ENCODE results near the gene PKP1.

The PKP1 gene

DNA sequence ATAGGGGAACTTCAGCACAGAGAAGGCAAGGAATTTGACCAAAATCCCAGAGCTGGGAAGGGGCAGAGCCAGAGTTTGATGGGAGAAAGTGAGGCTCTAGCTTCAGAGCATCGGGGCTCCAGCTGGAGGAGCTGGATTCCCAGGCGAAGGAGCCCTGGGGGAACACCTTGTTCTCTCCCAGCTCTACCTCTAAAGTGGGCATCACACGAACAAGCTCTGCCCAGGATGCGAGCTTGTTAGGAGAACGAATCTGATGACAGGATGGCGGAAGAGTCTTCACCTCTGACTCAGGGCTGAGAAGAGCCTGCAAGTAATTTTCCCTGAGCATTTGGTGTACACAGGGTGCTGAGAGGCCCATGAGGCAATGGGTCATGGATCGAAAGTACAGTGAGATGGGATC lies 72.2 kb downstream of the PKP1 start:
- DNase-seq, result no peak

DNA sequence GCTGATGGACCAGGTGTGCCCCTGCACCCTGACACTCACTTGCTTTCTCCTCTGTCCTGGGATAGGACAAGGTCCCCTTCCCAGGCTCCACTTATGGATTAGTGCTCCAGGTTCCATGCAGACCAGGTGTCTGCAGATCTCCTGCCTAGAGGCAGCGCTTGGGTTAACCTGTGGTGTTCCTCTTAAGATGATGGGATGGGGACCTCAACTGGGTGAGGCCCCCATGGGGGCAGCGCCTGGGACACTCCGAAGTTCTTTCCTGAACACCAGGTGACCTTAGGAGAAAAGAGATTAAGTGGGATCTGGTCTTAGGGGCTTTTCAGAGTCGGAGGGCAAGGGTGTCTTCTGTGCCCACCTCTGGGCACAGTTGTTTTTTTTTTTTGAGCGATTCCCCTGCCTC lies 72.9 kb downstream of the PKP1 start:
- DNase-seq, result no peak

DNA sequence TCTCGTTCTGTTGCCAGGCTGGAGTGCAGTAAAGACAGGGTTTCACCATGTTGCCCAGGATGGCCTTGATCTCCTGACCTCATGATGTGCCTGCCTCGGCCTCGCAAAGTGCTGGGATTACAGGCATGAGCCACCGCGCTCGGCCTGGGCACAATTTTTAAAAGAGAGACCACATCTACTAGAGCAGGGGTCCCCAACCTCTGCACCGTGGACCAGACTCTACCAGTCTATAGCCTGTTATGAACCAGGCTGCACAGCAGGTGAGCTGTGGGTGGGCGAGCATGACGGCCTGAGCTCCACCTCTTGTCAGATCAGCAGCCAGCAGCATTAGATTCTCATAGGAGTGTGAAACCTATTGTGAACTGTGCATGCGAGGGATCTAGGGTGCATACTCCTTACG lies 73.4 kb downstream of the PKP1 start:
- no peak for DNase-seq

DNA sequence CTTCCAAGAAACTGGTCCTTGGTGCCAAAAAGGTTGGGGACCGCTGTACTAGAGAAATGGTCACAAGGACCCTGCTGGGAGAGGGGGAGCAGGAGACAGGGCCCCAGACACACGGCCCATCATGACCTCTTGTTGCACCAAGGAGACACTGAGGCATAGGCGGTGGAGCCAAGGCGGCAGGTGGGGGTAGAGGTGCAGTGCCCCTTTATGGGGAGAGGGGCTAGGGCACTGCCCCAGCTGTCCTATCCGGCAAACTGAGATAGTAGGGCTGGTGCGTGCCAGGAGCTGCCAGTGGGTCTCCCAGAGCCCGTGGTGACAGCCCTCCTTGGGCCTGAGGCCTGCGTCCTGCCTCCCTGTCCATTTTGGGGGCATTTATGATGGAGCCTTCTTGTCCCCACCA lies 73.9 kb downstream of the PKP1 start:
- no peak for DNase-seq

DNA sequence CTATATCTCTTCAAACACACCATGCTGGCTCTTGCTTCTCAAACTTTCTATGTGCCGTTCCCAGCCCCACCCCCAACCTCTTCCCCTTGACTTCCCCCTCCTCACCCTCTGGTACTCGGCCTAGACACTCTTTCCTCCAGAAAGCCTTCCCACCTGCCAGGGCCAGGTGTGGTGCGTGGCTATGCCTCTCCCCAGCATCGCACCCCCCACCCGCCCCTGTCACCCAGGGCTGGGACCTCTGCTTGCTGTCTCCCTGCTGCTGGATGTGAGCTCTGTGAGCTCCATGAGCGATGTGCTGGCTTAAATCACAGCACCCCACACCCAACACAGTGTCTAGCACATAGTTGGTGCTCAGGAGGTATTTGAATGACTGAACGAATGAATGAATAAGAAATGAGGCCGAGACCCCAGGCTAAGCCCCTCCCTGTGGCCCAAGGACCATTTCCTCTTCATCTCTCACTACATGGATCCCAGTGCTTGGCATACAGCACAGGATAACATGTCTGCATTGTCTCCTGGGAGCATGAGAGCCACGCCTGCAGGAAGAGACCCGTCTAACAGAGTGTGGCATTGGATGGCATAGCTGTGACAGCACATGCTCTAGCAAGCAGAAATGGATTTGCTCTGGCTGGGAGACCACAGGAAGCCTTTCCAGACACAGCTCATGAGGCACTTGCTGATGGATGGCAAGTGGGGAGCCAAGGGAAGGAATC lies 74.5 kb downstream of the PKP1 start:
- DNase-seq, result no peak

DNA sequence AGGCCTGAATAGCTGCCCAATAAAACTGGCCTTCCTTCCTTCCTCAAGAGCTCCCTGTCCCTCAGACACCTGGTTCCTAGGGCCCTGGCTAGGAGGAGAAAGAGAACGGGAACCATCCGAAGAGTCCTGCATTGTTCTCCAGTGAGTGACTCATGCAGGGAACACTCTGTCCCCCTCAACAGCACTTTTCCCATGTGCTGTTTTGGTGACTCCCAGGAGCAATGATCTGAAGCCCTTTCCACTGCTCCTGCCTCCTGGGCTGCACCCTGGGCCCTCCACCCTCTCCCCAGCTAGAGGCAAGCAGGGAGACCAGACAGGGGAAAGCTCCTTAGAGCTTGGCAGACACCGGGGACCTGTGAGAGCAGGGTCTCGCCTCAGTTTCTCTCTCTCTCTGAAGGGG lies 75.3 kb downstream of the PKP1 start:
- no peak for DNase-seq

DNA sequence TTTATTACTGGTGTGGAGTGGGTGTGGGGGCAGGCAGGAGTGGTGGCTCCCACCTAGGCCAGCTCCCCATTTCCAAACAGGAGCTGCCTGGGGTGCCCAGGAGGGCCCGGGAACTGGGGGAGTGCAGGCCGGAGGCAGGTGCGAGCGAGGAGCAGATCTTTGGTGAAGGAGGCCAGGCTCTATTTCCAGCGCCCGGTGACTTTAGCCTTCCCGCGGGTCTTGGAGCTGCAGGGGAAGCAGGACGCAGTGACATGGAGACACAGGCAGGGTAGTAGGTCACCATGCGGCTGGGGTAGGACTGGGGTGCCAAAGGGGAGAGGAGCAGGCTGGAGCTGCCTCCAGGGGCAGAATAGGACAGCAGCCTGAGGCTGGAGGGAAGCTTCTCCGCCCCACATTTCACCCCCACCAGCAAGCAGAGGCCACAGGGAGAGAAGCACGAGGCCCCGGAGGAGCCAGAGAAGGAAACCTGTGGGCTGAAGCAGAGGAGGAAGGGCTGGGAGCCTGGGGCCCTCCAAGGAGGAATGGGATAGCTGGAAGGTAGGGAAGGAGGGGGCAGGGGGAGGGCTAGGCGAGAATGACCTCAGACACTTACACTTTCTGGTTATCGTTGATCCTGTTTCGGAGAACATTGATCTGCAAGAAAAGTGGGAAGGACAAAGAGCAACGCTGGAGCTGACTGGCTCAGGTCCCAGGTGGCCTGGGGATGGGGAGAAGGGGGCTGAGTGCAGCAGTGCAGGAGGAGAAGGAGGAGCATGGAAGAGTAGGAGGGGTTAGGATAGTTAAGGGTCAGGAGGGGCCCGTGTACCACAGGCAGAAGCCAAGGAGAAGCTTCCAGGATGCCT lies 75.9 kb downstream of the PKP1 start:
- no peak for DNase-seq

DNA sequence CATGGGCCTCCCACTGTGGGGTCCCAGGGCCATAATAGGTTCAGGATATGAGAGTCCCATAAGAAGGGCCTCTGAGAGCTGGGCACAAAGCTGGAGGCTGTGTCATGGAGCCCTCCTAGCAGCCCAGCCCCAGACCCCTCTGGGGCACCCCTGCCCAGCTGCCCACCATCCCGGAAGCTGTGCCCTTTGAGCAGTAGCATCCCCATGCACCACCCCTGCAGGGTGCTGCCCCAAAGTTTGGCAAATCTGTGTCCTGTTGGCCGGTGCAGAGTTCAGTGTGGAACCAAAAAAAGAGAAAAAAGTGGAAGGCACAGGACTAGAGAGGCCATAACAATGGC lies 76.5 kb downstream of the PKP1 start:
- DNase-seq, result no peak

DNA sequence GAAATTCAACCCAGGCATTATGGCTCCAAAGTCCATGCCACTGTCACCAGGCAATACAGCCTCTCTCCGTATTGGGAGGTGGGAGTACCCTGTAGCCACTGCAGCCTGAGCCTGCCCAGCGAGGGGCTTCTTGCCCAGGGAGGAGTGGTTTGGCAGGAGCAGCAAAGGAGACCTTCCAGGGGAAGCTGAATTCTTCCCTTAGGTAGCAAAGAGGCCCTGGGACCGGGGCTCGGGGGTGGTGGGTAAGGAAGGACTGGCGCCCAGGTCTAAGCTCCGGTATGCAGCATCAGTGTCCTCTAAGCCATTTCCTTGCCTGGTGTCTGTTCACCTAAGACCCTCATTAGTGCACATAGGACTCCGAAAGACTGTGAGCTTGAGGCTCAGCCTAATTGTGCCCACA lies 77.2 kb downstream of the PKP1 start:
- no peak for DNase-seq

DNA sequence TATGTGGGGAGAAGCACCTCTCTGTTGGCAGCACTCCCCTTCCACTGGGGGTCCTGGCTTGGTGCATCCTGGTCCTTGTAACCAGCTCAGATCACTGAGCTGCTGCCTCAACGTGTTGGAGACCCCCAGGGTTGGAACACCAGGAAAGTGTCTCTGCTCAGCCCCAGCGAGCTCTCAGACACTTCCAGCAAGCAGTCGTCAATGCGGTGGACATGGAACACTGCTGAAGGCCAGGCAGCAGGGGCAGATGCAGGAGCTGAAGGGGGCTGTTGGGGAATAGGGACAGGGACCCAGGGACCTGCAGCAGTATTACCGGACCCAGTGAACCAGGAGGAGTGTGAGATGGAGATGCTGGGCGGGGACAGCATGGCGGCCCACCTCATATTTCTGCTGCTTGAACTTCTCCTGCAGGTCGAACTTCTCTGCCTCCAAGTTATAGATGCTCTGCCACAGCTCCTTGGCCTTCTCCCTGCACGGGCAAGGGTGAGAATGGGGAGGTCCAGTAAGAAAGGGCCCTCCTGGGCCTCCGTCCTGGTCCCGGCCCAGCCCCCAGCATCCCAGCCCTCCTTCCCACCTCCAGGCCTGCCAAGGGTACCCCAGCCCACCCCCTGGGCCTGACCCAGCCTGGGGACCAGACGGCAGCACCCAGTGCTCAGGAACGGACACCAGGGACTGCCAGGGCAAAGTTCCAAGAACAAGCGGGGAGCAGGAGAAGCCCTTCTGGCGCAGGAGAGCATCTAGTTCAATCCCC lies 77.8 kb downstream of the PKP1 start:
- DNase-seq, result no peak

DNA sequence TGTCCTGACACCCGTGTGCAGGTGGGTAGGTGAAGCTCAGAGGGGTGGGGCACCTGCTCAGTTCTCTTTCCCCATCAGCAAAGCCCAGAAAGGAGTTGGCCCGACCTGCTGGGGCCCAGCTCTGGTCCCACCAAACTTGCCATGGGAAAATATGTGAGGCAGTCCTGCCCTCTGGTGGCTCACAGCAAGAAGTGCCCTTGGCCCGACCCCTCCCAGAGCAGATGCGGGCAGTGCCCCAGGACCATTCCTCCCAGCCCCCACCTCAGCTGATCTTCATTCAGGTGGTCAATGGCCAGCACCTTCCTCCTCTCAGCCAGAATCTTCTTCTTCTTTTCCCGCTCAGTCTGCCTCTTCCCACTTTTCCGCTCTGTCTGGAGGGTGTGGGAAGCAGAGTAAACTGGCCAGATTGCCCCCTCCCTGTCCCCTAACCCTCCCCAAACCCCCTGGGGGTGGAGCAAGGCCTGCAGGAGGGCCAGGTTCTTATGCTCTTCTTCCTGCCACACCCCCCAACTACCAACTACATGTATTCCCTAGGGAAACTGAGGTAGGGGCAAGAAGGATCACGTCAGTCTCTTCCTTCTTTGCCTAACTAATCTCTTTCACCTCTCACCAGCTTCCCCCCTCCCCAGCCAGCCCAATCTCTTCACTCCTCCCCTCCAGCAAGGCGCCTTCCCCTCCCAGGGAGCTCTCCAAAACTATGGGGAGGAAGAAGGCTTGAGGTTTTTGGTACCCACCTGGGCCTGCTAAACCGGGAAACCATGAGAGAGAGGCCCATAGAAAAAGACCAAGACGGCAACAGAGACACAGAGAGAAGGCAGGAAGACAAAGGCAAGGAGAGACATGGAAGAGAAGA lies 78.6 kb downstream of the PKP1 start:
- DNase-seq, result no peak

DNA sequence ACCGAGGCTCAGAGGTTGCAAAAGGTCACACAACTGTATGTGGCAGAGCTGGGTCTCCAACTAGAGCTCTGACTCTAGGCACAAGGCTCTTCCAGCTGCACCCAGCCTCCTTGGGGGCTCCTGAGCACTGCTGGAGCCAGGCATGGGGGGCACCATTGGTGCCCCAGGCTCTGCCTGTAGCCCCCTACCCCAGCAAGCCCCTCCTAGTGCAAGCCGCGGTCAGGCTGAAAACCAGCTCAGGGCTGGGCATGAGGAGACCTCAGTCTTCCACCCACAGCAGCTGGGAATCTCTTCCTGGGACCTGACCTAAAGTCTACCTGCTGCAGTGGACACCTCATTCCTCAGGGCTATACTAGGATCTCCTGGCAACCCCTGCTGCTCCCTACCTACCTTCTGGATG lies 79.6 kb downstream of the PKP1 start:
- DNase-seq, result no peak

DNA sequence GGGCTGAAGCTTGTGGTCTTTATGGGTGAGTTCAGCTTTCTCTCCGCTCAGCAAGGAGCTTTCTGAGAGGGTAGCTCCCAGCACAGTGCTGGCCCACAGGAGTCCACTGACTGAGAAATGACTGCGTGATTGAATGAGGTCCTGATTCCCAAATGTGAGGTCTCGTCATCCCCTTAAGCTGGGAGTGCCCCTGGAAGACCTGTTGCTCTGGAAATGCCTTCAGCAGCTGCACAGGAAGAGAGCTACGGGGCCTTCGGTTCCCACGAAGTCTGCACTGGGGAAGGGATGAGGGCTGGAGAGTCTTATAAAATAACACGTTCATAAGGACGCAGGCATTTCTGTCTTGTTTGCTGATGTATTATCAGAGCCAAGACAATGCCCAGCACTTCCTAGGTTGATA lies 80.2 kb downstream of the PKP1 start:
- DNase-seq, result no peak

DNA sequence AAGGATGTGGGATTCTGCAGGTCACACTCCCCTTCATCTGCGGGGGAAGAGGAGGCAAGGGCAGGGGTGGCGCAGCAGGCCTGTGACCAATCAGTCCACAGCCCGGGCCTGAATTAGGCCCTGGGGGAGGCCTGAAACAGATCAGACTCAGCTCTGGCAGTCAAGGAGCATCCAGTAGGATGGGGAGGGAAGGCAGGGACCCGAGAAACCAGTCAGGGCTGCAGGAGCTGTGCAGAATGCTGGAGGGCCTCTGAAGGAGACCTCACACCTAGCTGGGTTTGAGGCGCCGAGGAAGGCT lies 81.5 kb downstream of the PKP1 start:
- no peak for DNase-seq

DNA sequence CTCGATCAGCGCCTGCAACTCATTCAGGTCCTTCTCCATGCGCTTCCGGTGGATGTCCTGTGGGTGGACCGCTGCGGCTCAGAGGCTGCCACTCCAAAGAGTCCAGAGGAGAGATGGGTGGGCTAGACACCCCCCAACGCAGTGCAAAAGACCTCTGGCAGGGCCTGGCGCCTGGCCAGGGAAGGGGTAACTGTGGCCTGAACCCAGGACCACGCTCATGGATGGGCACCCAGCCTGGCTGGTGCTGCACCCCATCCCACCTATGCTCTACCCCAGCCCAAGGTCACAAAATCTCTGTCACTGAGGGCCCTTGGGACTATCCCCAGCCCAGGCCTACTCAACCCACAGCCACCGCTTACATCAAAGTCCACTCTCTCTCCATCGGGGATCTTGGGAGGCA lies 81.9 kb downstream of the PKP1 start:
- no peak for DNase-seq

DNA sequence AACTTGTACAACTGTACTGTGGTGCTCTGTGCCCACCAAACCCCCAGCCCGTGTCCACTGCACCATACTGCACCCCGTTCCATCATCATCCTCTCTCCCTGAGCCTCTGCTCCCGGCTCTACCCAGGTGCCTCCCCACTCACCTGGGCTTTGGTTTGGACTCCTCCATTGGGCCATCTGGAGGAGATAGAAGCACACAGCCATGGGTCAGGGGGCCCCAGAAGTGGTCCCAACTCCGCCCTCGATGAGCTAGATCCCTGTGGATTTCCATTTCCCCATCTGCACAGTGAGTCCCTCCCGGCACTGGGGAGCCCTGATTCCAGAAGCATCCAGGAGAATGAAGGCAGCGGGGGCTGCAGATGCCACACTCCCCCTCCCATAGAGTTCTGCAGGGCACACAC lies 83.4 kb downstream of the PKP1 start:
- no peak for DNase-seq

DNA sequence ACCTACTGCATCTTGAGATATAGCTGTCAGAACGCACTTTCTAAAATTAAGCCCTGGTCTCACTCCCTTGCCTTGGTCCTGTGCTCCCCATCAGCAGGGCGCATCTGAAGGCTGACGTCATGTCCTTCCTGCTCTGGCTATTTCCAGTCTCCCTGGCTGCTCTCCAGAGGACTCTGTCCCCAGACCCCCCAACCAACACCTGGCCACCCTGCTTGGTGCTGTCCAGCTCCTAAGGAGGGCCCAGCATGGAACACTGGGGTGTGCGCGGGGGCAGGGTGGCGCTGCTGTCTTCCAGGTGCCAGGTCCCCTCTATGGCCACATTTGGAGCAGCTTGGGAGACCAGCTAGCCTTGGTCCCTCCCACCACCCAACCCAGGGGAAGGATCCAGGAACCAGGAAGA lies 85.9 kb downstream of the PKP1 start:
- no peak for DNase-seq

DNA sequence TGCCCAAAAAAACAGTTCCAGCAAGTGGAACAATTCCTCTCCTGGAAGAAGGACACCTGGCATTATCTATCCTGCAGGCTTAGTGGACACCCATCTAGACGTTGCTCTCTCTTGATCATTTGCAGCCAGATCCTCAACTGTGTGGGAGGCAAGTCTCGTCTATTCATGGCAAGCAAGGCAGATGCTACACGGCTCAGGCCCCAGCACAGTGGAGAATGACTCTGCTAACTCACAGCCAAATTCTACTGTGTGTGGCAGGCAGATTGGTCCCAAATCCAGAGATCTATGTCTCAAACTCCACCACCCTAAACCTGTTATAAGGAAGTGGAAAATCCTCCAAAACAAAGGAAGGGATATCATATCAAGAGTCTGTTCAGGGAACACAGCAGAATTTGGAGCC lies 87.2 kb downstream of the PKP1 start:
- DNase-seq, result no peak

DNA sequence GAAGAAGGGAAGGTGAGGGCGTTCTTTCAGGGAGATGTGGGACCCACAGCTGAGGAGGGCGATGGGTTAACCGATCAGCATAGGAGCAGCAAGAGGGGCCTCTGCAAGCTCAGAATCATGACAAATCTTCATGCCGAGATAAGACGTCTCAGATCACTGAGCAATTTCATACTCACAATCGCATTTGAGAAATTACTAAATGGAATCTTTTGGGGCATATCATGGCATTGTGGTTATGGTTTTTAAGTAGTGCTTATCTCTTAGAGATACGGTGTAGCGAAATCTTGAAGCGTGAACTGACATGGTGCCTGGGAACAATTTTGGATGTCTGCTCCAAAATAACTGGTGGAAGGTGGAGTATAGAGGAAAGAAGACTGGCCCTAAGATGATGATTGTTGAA lies 88.0 kb downstream of the PKP1 start:
- no peak for DNase-seq

DNA sequence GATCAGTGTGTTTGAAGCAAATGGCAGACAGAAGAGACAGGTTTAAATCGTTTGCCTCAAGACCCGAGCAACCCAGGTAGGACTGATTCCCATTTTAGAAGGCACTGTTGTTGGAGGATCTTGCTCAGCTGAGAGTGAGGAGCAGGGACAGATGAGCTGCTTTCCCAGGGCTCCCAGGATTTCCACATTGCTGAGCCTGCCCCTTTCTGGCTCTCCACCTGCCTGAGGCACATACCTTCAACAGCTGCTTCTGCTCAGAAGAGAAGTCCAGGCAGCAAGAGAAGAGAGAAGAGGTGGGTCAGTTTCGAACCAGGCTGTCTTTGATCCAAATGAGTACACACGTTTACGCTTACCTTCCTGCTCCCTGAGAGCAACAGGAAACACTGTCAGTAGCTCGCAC lies 88.5 kb downstream of the PKP1 start:
- DNase-seq, result no peak

DNA sequence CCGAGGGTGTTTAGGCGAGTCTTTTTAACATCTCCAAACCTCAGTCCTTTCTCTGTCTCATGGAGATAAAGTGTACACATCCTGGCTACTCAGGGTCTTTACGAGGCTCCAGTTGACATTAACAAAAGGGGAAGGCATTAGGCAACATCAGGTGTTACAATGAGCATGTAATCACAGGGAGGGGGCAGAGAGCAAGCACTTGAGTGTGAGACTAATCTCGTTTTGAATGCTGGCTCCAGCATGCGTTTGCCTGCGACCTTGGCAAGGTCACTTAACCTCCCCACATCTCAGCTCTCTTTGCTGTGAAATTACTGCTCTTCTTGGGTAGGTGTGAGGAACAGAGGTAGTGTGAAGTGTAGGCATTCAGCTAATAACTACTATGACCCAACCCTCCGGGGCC lies 91.1 kb downstream of the PKP1 start:
- no peak for DNase-seq

DNA sequence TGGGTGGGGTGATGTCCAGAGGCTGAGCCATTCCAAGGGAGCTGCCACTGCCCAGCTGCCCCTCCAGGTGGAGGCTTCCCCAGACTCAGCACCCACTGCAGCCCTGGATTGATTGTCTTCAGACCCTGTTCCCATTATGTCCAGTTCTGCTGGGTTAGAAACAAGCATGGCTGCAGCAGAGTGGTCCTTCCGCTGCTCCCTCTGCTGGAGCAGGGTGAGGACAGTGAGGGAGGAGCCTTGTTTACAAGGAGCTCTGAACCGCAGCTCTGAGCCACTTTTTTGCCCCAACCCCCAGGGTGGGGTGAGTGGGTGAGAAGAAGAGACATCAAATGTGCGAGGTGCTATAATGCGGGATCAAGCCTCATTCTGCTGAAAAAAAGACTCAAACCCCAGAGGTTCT lies 91.9 kb downstream of the PKP1 start:
- no peak for DNase-seq

DNA sequence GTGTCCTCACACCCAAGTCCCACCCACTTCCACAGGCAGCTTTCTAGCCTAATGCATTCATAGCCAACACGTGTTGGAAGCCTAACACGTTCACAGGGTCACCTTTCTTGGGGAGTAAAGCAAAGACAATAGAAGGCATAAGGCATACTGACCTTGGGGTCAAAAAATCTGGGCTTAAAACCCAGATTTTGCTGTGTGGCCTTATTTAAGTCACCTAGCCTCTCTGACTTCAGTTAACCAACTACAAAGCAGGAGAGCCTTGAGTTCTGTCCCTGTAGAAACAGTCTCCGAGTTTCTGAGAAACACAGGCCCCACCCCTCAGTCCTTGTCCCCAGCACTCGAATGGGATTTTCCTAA lies 92.8 kb downstream of the PKP1 start:
- no peak for DNase-seq
